UCSD-AML1 (cell line): ENCODE data around the gene TOGARAM2.

ENCODE experiments used
- DNase-seq: peaks from one replicate; lab custom pipeline; 2025; ENCODE audit not compliant: unreplicated experiment; lab: John Stamatoyannopoulos, UW

Gene TOGARAM2

GRCh38 chr2:29017716-29018435 is 36.8 kb downstream of the TOGARAM2 start:
- DNase-seq, result no peak

GRCh38 chr2:29021886-29022285 is 40.8 kb downstream of the TOGARAM2 start:
- DNase-seq, result no peak

GRCh38 chr2:29022679-29023078 is 41.6 kb downstream of the TOGARAM2 start:
- DNase-seq, result no peak

- no peak for DNase-seq
Observed at GRCh38 chr2:29023188-29023587, 42.1 kb downstream of the TOGARAM2 start.

- DNase-seq, result no peak
Observed at GRCh38 chr2:29024882-29025430, 43.9 kb downstream of the TOGARAM2 start.

- no peak for DNase-seq
Observed at GRCh38 chr2:29025711-29026110, 44.6 kb downstream of the TOGARAM2 start.

- no peak for DNase-seq
Observed at GRCh38 chr2:29031046-29031445, 49.9 kb downstream of the TOGARAM2 start.

- DNase-seq, result no peak
Observed at GRCh38 chr2:29032189-29032588, 51.1 kb downstream of the TOGARAM2 start.

GRCh38 chr2:29033172-29033571 is 52.1 kb downstream of the TOGARAM2 start:
- DNase-seq, result no peak

- no peak for DNase-seq
Observed at GRCh38 chr2:29033656-29034055, 52.6 kb downstream of the TOGARAM2 start.

GRCh38 chr2:29035016-29035745 is 54.1 kb downstream of the TOGARAM2 start:
- DNase-seq, result no peak

- DNase-seq, result no peak
Observed at GRCh38 chr2:29039718-29040480, 58.8 kb downstream of the TOGARAM2 start.

GRCh38 chr2:29040552-29040951 is 59.5 kb downstream of the TOGARAM2 start:
- DNase-seq, result no peak

- DNase-seq, result no peak
Observed at GRCh38 chr2:29041161-29041660, 60.1 kb downstream of the TOGARAM2 start.

- no peak for DNase-seq
Observed at GRCh38 chr2:29042561-29043075, 61.5 kb downstream of the TOGARAM2 start.

- DNase-seq, result no peak
Observed at GRCh38 chr2:29044459-29044858, 63.4 kb downstream of the TOGARAM2 start.

GRCh38 chr2:29046321-29046720 is 65.2 kb downstream of the TOGARAM2 start:
- no peak for DNase-seq

- no peak for DNase-seq
Observed at GRCh38 chr2:29047083-29047845, 66.2 kb downstream of the TOGARAM2 start.

- DNase-seq, result no peak
Observed at GRCh38 chr2:29050591-29050990, 69.5 kb downstream of the TOGARAM2 start.

GRCh38 chr2:29051730-29052129 is 70.6 kb downstream of the TOGARAM2 start:
- DNase-seq, result no peak
